Measurements from ENCODE around the gene PHLDB3.
A peak's percentile ranks its signal among the peaks of the same experiment; 100 is the strongest.
"Not testable (repeated sequence)": the region's sequence is repeated elsewhere in the genome, so short reads cannot be mapped to it uniquely, and the experiment has no call there.

Gene PHLDB3

DNA sequence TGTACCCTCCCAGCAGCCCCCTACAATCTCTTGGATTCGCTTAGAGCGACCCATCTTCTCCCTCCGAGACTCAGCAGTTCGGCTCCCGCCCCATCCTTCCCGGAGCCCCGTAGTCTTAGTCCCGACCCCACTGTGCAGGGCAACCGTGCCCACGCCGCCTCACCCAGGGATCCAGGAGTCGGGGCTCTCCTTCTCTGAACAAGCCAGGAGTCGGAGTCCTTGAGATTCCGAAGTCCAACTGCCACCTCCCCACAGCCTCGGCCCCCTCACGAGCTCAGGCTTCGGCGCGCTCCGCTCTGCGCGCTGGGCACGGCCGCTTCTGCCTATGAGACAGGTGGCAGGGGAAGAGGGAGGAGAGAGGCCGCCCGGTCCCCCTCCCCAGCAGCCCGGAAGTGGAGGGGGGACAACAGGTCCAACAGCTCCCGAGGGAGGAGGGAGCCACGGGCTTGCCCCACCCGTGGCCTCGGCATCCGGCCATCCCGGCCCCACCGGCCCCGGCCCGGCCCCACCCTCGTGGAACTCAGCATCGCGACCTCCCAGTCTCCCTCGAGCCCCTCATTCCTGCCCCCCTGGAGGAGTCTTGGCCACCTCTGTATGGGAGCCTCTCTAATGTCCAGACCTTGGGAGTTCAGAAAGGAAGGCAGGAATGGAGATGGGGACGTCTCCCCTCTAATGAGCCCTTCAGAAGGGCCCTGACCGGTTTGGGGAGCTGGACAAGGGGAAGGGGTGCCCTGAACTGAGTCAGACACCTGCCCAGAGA lies at the start of gene PHLDB3:
TSS of gene PHLDB3 (minus strand) at position 321 of the 760 bp plus-strand sequence. CDS start 628 bp downstream, outside the sequence.
- Histone ChIP-seq H3K36me3 (ENCODE audit: control insufficient read depth, insufficient read depth, low read length, severe bottlenecking) (peaks cover 6% of the 10 kb centered on the region), H3K27me3 (replicated peaks; ENCODE audit: control insufficient read depth, insufficient read depth, low read length) (no peaks in the 10 kb centered on the region), H3K4me1 (ENCODE audit: control insufficient read depth, insufficient read depth, low read length) (peaks cover 12% of the 10 kb centered on the region), H3K4me3 (ENCODE audit: low read length) (peak within 1 kb of the TSS; percentile 87), H3K9me3 (ENCODE audit: control insufficient read depth, low read length) (no peaks in the 10 kb centered on the region), H3K9ac (ENCODE audit: low read length) (peak within 1 kb of the TSS; percentile 85)
- DNase-seq (ENCODE audit: low read depth) = peak; percentile 56

DNA sequence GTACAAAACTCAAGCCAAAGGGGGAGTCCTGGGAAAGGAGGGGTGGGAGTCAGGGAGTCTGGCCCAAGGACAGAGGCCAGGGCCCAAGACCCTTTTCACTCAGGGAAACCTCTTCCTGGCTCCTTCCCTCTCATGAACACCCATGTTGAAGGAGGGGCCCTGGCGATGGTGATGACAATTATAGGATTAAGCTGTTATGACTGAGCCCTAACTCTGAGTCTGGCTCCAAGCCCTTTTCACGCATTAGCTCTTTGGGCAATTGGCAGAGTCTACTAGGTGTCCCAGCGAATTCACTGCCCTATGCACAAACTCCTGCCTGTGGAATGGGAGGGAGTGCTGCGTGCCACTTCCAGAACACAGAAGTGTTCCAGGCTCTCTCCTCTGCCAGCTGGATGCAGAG lies 49.1 kb upstream of the PHLDB3 start:
- Histone ChIP-seq H3K4me1 (ENCODE audit: control insufficient read depth, insufficient read depth, low read length) (no peaks in the 10 kb centered on the region), H3K9me3 (ENCODE audit: control insufficient read depth, low read length) (no peaks in the 10 kb centered on the region), H3K36me3 (ENCODE audit: control insufficient read depth, insufficient read depth, low read length, severe bottlenecking) (peaks cover 47% of the 10 kb centered on the region), H3K9ac (ENCODE audit: low read length) (no peak overlapping the region), H3K4me3 (ENCODE audit: low read length) (no peak overlapping the region), H3K27me3 (replicated peaks; ENCODE audit: control insufficient read depth, insufficient read depth, low read length) (no peaks in the 10 kb centered on the region)
- no peak for DNase-seq (ENCODE audit: low read depth)

DNA sequence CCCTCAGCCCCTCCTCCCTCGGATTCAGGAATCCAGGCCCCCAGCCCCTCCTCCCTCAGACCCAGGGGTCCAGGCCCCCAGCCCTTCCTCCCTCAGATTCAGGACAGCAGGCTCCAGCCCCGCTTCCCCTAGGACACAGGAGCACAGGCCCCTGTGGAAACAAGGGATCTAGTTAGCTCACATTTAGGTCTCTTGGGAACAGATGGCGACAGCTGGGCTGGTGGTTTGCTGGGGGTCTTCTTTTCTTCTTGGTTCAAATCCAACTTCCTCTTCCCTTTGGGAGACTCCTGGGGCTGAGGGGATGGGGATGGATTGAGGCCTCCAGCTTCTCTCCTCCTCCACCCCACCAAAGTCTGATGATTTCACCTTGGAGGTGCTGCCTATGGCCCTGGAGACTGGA lies 48.1 kb upstream of the PHLDB3 start:
- no peak for DNase-seq (ENCODE audit: low read depth)
- Histone ChIP-seq H3K36me3 (ENCODE audit: control insufficient read depth, insufficient read depth, low read length, severe bottlenecking) (peaks cover 47% of the 10 kb centered on the region), H3K9me3 (ENCODE audit: control insufficient read depth, low read length) (no peaks in the 10 kb centered on the region), H3K4me1 (ENCODE audit: control insufficient read depth, insufficient read depth, low read length) (no peaks in the 10 kb centered on the region), H3K27me3 (replicated peaks; ENCODE audit: control insufficient read depth, insufficient read depth, low read length) (no peaks in the 10 kb centered on the region), H3K4me3 (ENCODE audit: low read length) (no peak overlapping the region), H3K9ac (ENCODE audit: low read length) (no peak overlapping the region)

DNA sequence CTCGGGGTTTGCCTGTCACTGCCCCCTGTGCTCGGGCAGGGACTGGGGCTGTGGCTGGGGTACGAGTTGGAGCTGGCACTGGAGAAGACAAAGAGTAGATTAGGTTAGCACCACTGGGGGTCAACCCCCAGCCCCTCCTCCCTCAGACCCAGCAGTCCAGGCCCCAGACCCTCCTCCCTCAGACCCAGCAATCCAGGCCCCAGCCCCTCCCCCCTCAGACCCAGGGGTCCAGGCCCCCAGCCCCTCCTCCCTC lies 47.6 kb upstream of the PHLDB3 start:
- no peak overlapping the region for H3K4me3 ChIP-seq (ENCODE audit: low read length)
- no peaks in the 10 kb centered on the region for H3K27me3 ChIP-seq (replicated peaks; ENCODE audit: control insufficient read depth, insufficient read depth, low read length)
- peaks cover 47% of the 10 kb centered on the region for H3K36me3 ChIP-seq (ENCODE audit: control insufficient read depth, insufficient read depth, low read length, severe bottlenecking)
- H3K9me3 ChIP-seq (ENCODE audit: control insufficient read depth, low read length) = no peaks in the 10 kb centered on the region
- no peak overlapping the region for H3K9ac ChIP-seq (ENCODE audit: low read length)
- no peak for DNase-seq (ENCODE audit: low read depth)
- H3K4me1 ChIP-seq (ENCODE audit: control insufficient read depth, insufficient read depth, low read length) = no peaks in the 10 kb centered on the region

DNA sequence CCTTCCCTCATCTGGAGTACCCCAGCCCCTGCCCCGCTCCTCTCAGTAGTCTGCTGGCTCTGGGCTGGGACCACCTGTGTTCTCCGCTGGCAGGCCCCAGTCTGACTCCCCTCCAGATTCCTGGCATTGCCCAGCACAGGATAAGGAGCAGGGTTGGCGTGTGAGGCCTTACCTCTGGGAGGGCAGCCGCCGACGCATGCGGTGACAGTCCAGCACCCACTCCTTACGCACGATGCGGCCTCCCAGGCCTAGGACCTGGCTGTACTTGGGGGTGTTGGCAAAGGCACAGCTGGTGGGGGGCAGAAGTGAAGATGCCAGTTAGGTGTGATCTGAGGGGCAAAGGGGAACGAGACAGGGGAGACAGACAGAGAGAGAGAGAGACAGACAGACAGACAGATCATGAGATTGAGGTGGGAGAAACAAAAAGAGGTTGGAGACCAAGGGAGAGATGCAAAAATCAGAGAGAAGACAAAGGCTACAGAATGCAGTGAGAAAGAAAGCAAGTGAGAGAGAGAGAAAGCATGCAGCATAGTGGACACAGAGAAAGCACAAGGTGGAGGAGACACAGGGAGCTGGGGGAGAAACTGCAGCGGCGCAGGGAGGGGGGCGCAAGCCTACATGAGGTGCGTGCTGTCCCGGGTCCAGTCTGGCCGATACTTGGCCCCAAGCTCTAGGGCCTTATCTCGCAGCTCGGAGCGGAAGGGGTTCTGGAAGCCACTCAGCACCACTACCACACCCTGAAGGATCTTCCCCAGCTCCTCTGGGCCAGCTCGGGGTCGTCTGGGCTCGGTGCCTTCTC lies 47.1 kb upstream of the PHLDB3 start:
- Histone ChIP-seq H3K36me3 (ENCODE audit: control insufficient read depth, insufficient read depth, low read length, severe bottlenecking) (peaks cover 47% of the 10 kb centered on the region), H3K9me3 (ENCODE audit: control insufficient read depth, low read length) (no peaks in the 10 kb centered on the region), H3K9ac (ENCODE audit: low read length) (no peak overlapping the region), H3K4me1 (ENCODE audit: control insufficient read depth, insufficient read depth, low read length) (no peaks in the 10 kb centered on the region), H3K27me3 (replicated peaks; ENCODE audit: control insufficient read depth, insufficient read depth, low read length) (no peaks in the 10 kb centered on the region), H3K4me3 (ENCODE audit: low read length) (no peak overlapping the region)
- no peak for DNase-seq (ENCODE audit: low read depth)

DNA sequence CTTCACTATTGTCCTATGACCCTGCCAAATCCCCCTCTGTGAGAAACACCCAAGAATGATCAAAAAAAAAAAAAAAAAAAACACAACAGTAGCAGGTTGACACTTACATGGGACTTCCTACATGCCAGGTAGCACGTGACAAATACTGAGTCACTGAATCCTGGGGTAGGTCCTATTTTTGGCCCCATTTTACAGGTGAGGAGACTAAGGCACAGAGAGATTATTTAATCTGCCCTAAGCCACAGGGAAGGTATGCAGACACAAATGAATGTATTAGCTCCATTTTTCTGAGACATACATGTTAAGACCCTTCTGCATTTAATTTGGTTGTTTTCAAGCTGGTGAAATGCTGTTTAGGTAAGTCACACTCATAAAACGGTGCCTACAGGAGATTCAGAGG lies 44.2 kb upstream of the PHLDB3 start:
- Histone ChIP-seq H3K9me3 (ENCODE audit: control insufficient read depth, low read length) (no peaks in the 10 kb centered on the region), H3K36me3 (ENCODE audit: control insufficient read depth, insufficient read depth, low read length, severe bottlenecking) (peaks cover 37% of the 10 kb centered on the region), H3K4me3 (ENCODE audit: low read length) (no peak overlapping the region)

DNA sequence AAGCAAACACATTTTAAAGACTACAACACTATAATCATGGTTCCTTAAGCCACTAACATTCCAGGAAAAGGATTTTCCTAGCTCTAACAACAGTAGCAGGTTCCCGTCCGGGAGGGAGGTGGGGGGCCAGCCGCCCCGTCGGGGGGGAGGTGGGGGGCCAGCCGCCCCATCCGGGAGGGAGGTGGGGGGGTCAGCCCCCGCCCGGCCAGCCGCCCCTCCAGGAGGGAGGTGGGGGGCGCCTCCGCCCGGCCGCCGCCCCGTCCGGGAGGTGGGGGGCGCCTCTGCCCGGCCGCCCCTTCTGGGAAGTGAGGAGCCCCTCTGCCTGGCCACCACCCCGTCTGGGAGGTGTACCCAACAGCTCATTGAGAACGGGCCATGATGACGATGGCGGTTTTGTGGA lies 43.4 kb upstream of the PHLDB3 start:
- not testable (repeated sequence) for DNase-seq (ENCODE audit: low read depth); H3K9ac ChIP-seq (ENCODE audit: low read length); H3K27me3 ChIP-seq (replicated peaks; ENCODE audit: control insufficient read depth, insufficient read depth, low read length); H3K9me3 ChIP-seq (ENCODE audit: control insufficient read depth, low read length); H3K4me3 ChIP-seq (ENCODE audit: low read length); H3K4me1 ChIP-seq (ENCODE audit: control insufficient read depth, insufficient read depth, low read length)
- peaks cover 43% of the 10 kb centered on the region for H3K36me3 ChIP-seq (ENCODE audit: control insufficient read depth, insufficient read depth, low read length, severe bottlenecking)

More for the DNA sequence above, 44.2 kb upstream of the PHLDB3 start:
- Histone ChIP-seq H3K27me3 (replicated peaks; ENCODE audit: control insufficient read depth, insufficient read depth, low read length) (no peaks in the 10 kb centered on the region), H3K9ac (ENCODE audit: low read length) (no peak overlapping the region), H3K4me1 (ENCODE audit: control insufficient read depth, insufficient read depth, low read length) (no peaks in the 10 kb centered on the region)
- DNase-seq (ENCODE audit: low read depth) = no peak

DNA sequence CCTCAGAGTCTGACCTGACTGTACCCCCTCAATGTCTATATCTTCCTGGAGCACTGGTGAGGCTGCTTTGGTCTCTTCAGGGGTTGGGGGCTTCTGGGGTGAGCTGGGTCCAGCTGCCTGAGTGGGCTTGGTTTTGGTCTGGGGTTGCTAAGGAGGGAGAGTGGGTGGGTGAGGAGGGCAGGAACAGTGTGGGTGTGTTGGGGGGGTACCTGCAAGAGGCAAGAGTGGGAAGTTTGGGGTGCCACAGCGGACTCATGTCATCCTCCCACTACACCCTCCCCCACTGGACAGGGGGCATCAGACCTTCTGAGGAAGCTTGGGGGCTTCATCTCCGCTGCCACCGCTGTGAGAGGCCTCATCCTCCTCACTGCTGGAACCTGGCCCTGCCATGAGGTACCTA lies 42.0 kb upstream of the PHLDB3 start:
- H3K4me3 ChIP-seq (ENCODE audit: low read length) = no peak overlapping the region
- no peaks in the 10 kb centered on the region for H3K4me1 ChIP-seq (ENCODE audit: control insufficient read depth, insufficient read depth, low read length)
- no peaks in the 10 kb centered on the region for H3K9me3 ChIP-seq (ENCODE audit: control insufficient read depth, low read length)
- H3K27me3 ChIP-seq (replicated peaks; ENCODE audit: control insufficient read depth, insufficient read depth, low read length) = no peaks in the 10 kb centered on the region
- no peak for DNase-seq (ENCODE audit: low read depth)
- peaks cover 43% of the 10 kb centered on the region for H3K36me3 ChIP-seq (ENCODE audit: control insufficient read depth, insufficient read depth, low read length, severe bottlenecking)
- H3K9ac ChIP-seq (ENCODE audit: low read length) = no peak overlapping the region

DNA sequence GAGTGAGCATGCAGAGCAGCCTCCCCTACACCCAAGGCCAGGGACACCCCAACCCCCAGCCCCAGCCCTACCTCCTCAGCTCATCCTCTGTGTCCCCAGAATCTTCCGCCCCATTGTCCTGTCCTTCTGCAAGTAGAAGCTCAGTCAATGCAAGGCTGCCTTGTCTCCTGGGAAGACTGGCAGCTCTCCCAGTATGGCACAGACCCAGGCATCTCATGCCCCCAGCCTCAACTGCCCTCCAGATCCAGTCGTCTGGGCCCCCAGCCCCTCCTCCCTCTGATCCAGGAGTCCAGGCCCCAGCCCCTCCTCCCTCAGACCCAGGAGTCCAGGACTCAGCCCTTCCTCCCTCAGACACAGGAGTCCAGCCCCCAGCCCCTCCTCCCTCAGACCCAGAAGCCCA lies 41.4 kb upstream of the PHLDB3 start:
- Histone ChIP-seq H3K4me3 (ENCODE audit: low read length) (no peak overlapping the region), H3K36me3 (ENCODE audit: control insufficient read depth, insufficient read depth, low read length, severe bottlenecking) (peaks cover 39% of the 10 kb centered on the region), H3K9ac (ENCODE audit: low read length) (no peak overlapping the region), H3K27me3 (replicated peaks; ENCODE audit: control insufficient read depth, insufficient read depth, low read length) (no peaks in the 10 kb centered on the region), H3K4me1 (ENCODE audit: control insufficient read depth, insufficient read depth, low read length) (no peaks in the 10 kb centered on the region), H3K9me3 (ENCODE audit: control insufficient read depth, low read length) (no peaks in the 10 kb centered on the region)
- DNase-seq (ENCODE audit: low read depth) = no peak

DNA sequence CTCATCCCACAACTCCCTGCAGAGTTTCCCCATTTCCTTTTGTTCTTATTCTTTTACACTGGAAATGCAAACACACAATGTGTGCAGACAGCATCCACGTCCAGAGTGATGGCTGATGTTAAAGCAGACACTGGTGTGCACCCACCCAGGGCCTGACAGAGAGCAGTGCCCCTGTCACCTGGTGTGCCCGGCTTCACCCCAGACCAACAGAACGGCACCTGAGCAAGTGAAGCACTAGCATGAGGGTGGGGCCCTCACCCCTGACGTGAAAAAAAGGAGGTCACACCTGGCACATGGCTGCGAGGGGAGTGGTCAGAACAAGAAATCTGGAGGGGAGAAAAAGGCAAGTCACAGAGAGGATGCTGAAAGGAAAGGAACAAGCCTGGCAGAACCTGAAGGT lies 40.7 kb upstream of the PHLDB3 start:
- H3K4me3 ChIP-seq (ENCODE audit: low read length) = no peak overlapping the region
- H3K27me3 ChIP-seq (replicated peaks; ENCODE audit: control insufficient read depth, insufficient read depth, low read length) = no peaks in the 10 kb centered on the region
- H3K9me3 ChIP-seq (ENCODE audit: control insufficient read depth, low read length) = no peaks in the 10 kb centered on the region
- peaks cover 37% of the 10 kb centered on the region for H3K36me3 ChIP-seq (ENCODE audit: control insufficient read depth, insufficient read depth, low read length, severe bottlenecking)
- no peak overlapping the region for H3K9ac ChIP-seq (ENCODE audit: low read length)
- DNase-seq (ENCODE audit: low read depth) = no peak
- no peaks in the 10 kb centered on the region for H3K4me1 ChIP-seq (ENCODE audit: control insufficient read depth, insufficient read depth, low read length)

DNA sequence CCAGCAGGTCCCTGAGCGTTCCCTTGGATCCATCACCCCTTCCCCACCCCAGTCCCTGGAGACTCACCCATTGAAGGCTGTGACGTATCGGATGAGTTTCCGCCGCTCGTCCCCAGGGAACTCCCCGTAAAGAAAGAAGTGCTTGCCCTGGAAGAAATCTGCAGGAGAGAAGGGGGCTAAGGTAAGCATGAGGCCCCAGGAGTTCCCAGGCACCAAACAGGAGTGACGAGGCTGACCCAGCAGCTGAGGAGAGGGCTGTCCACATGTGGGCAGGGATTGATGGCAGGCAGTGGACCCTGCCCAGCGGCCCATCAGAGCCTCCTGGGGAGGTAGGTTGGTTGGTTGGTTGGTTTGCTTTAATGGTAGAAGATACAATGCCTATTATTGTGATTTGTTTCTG lies 39.5 kb upstream of the PHLDB3 start:
- peaks cover 35% of the 10 kb centered on the region for H3K36me3 ChIP-seq (ENCODE audit: control insufficient read depth, insufficient read depth, low read length, severe bottlenecking)
- DNase-seq (ENCODE audit: low read depth) = no peak
- H3K9ac ChIP-seq (ENCODE audit: low read length) = no peak overlapping the region
- no peaks in the 10 kb centered on the region for H3K9me3 ChIP-seq (ENCODE audit: control insufficient read depth, low read length)
- H3K27me3 ChIP-seq (replicated peaks; ENCODE audit: control insufficient read depth, insufficient read depth, low read length) = no peaks in the 10 kb centered on the region
- H3K4me3 ChIP-seq (ENCODE audit: low read length) = no peak overlapping the region
- no peaks in the 10 kb centered on the region for H3K4me1 ChIP-seq (ENCODE audit: control insufficient read depth, insufficient read depth, low read length)
